KBM-7 (cell line): ENCODE measurements around the gene TREX2.
"Not testable (repeated sequence)": the region's sequence is repeated elsewhere in the genome, so short reads cannot be mapped to it uniquely, and the experiment has no call there.

Experiments
- DNase-seq: peaks from one replicate; pipeline ENCODE4 v3.0.0-alpha.2; 2015
- in situ Hi-C: fragments of 300-500 bp; cut with MboI; formaldehyde crosslinking; loops from 2 replicates; pipeline ENCODE4 v1.14.3; 2020; ENCODE audit warnings: low sequenced_read_pairs, low pct_unique_long_range_greater_than_20kb, mixed read lengths

TREX2 gene

GRCh38 chrX:153413731-153414130, 32.1 kb downstream of the TREX2 start:
- in situ Hi-C loops = no loop called here
- DNase-seq = no peak

GRCh38 chrX:153412746-153413720, 32.8 kb downstream of the TREX2 start:
- DNase-seq = no peak
- in situ Hi-C loops = no loop called here

GRCh38 chrX:153411988-153412574, 33.8 kb downstream of the TREX2 start:
- in situ Hi-C loops = no loop called here
- DNase-seq = peak; percentile 12

GRCh38 chrX:153411255-153411987, 34.4 kb downstream of the TREX2 start, which contains the start of gene ZFP92:
Gene ZFP92 (plus strand): TSS chrX:153411472. CDS start chrX:153418323, 6,851 bp downstream.
- in situ Hi-C loops = no loop called here
- peak; percentile 38 for DNase-seq

- in situ Hi-C loops = no loop called here
- no peak for DNase-seq
Observed at GRCh38 chrX:153410888-153411254, 35.0 kb downstream of the TREX2 start.

GRCh38 chrX:153410373-153410772, 35.5 kb downstream of the TREX2 start:
- in situ Hi-C loops = no loop called here
- DNase-seq = no peak

- DNase-seq = no peak
- in situ Hi-C loops = no loop called here
Observed at GRCh38 chrX:153409414-153410101, 36.3 kb downstream of the TREX2 start.

- in situ Hi-C loops = no loop called here
- DNase-seq = no peak
Observed at GRCh38 chrX:153408871-153409351, 36.9 kb downstream of the TREX2 start.

GRCh38 chrX:153408221-153408721, 37.6 kb downstream of the TREX2 start:
- DNase-seq = no peak
- in situ Hi-C loops = no loop called here

- in situ Hi-C loops = no loop called here
- no peak for DNase-seq
Observed at GRCh38 chrX:153407736-153408135, 38.1 kb downstream of the TREX2 start.

GRCh38 chrX:153406903-153407302, 39.0 kb downstream of the TREX2 start:
- in situ Hi-C loops = no loop called here
- no peak for DNase-seq

GRCh38 chrX:153406011-153406410, 39.8 kb downstream of the TREX2 start:
- in situ Hi-C loops = no loop called here
- DNase-seq = no peak

GRCh38 chrX:153405426-153405825, 40.4 kb downstream of the TREX2 start:
- in situ Hi-C loops = no loop called here
- DNase-seq = no peak

- in situ Hi-C loops, DNase-seq: not testable (repeated sequence)
Observed at GRCh38 chrX:153404333-153404732, 41.5 kb downstream of the TREX2 start.

- DNase-seq = no peak
- in situ Hi-C loops = no loop called here
Observed at GRCh38 chrX:153401133-153401764, 44.6 kb downstream of the TREX2 start, which contains the start of gene PNMA6E. Gene PNMA6E (minus strand): TSS chrX:153401350. CDS start chrX:153398849, 2,501 bp downstream.

- peak; percentile 87 for DNase-seq
Observed at GRCh38 chrX:153400146-153401132, 45.4 kb downstream of the TREX2 start.

GRCh38 chrX:153398275-153398960, 47.4 kb downstream of the TREX2 start:
- DNase-seq = no peak
- in situ Hi-C loops = no loop called here

More at GRCh38 chrX:153400146-153401132, 45.4 kb downstream of the TREX2 start:
- in situ Hi-C loops = no loop called here
